Mucosa of descending colon (tissue), 3 donors: Measurements from ENCODE around the gene FSTL3. TPM values are rescaled to one million over a fixed set of nuclear protein-coding genes. Genes with fewer than 3 reads are reported as not detected.

Experiments used
- ATAC-seq: fragments of 200-7000 bp; cut with Tn5 transposase; one replicate; pipeline ENCODE4 v1.9.1; 2020; ENCODE audit warnings: mild to moderate bottlenecking, moderate library complexity
- DNase-seq, 3 donors: peaks; one replicate each; pipeline ENCODE4 v3.0.0-alpha.2; 2020
- H3K36me3 ChIP-seq: fragments of 200-600 bp; one replicate; pipeline ENCODE4 v1.8.0; 2021; ENCODE audit warnings: low read depth, mild to moderate bottlenecking
- H3K4me1 ChIP-seq: fragments of 200-600 bp; one replicate; pipeline ENCODE4 v1.8.0; 2021; ENCODE audit warnings: low read depth, mild to moderate bottlenecking
- H3K4me3 ChIP-seq: fragments of 200-600 bp; one replicate; pipeline ENCODE4 v1.8.0; 2021; ENCODE audit warnings: mild to moderate bottlenecking
- H3K9me3 ChIP-seq: fragments of 200-600 bp; one replicate; pipeline ENCODE4 v1.8.0; 2021; ENCODE audit warnings: mild to moderate bottlenecking
- intact Hi-C, 2 donors: fragments of 100-400 bp; cut with DNase I in 1 of 2; cut with micrococcal nuclease in 1 of 2; formaldehyde crosslinking; loops; one replicate each; pipeline versions ENCODE4 v1.11.0 to v1.11.1; 2022; cut with DNase I, micrococcal nuclease
- total RNA-seq, 3 donors: library from RNA; stranded (reverse); fragmentation: NEBNext Ultra II Directional in 2 of 3; extraction: Animal tissue kit (Norgen Biotek cat#: 25700) in 2 of 3; gene quantifications; one replicate each; pipeline versions ENCODE4 v1.2.1 to v1.2.4, GENCODE V29; 2021 to 2023
- TF ChIP-seq, protein P1 (sequence below): fragments of 200-600 bp; IDR thresholded peaks from one replicate; pipeline ENCODE4 v1.8.0; 2022; ENCODE audit warnings: antibody characterized with exemption, mild to moderate bottlenecking
- donor health status: DM: no; HTN: no; CAD: no; lungs with moderate emphysema.
- donor health status: DM: no; HTN: no; CAD: no.
- donor health status: DM: no; HTN: yes; CAD: no.

FSTL3 gene
- total RNA-seq, 3 donors from 2014 or later, result 2.6 to 25.0 (median 12.8) TPM

DNA sequence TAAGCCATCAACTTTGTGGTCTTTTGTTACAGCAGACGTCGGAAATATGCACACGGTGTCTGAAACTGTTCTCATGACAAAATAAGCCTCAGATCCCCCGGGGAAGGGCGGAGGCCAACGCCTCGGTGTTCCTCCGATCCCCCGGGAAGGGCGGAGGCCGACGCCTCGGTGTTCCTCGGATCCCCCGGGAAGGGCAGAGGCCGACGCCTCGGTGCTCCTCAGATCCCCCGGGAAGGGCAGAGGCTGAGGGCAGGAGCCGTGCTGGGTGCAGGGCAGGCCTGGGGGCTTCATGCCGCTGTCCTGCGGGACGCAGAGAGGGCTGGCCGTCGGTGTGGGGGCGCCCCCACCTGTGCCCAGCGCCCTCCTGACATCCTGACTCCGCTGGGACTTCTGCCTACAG lies 31.8 kb upstream of the FSTL3 start:
- TF ChIP-seq, protein P1, sequence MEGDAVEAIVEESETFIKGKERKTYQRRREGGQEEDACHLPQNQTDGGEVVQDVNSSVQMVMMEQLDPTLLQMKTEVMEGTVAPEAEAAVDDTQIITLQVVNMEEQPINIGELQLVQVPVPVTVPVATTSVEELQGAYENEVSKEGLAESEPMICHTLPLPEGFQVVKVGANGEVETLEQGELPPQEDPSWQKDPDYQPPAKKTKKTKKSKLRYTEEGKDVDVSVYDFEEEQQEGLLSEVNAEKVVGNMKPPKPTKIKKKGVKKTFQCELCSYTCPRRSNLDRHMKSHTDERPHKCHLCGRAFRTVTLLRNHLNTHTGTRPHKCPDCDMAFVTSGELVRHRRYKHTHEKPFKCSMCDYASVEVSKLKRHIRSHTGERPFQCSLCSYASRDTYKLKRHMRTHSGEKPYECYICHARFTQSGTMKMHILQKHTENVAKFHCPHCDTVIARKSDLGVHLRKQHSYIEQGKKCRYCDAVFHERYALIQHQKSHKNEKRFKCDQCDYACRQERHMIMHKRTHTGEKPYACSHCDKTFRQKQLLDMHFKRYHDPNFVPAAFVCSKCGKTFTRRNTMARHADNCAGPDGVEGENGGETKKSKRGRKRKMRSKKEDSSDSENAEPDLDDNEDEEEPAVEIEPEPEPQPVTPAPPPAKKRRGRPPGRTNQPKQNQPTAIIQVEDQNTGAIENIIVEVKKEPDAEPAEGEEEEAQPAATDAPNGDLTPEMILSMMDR, result no peak
- H3K9me3 ChIP-seq, result no peaks in the 10 kb centered on the region
- H3K4me1 ChIP-seq, result peaks cover 9% of the 10 kb centered on the region
- intact Hi-C loops, result no loop called here
- peaks cover 7% of the 10 kb centered on the region for H3K36me3 ChIP-seq
- no peak for DNase-seq
- H3K4me3 ChIP-seq, result no peak overlapping the region
- ATAC-seq, result no peak

GRCh38 chr19:644789-645188 lies 31.4 kb upstream of the FSTL3 start:
- intact Hi-C loops, result no loop called here
- H3K4me1 ChIP-seq, result peaks cover 7% of the 10 kb centered on the region
- ATAC-seq (no peak), DNase-seq (no peak)
- TF ChIP-seq, protein P1, result no peak
- peaks cover 7% of the 10 kb centered on the region for H3K36me3 ChIP-seq
- no peaks in the 10 kb centered on the region for H3K9me3 ChIP-seq
- H3K4me3 ChIP-seq, result no peak overlapping the region

GRCh38 chr19:645912-646778 lies 30.0 kb upstream of the FSTL3 start:
- DNase-seq, result no peak
- peaks cover 9% of the 10 kb centered on the region for H3K36me3 ChIP-seq
- no peak for ATAC-seq

DNA sequence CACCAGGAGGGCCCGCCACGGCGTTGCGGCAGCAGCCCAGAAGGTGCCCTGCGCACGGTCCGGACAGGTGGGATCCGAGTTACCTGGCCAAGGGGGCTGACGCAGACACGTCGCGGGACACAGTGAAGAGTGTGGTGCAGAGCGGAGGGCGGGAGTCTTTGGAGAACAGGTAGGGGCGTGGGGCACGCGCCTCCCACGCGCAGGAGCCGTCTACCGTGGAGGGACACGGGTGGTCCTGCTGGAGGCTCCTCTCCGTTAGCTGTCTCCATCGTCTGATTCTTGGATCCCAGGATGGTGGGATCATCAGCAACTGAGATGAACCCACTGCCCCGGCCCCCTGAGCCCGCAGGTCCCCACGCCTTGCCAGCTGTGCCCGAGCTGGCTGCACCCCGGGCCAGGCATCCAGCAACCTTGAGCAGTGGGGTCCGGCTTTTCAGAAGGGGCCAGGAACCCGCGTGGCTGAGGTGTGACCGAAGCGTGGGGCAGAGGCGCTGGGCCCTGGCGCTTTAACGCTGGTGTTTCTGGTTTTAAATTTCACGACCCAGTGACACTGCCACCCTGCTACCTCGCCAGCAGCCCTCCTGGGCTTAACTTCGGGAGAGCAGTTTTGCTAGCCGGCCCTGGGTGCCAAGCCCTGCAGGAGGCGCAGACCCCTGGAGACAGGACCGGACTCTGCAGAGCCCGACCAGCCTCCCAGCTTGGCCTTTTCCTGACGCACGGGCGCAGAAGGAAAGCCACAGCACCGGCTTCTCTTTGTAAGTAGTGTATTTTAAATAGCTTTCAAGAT lies 29.2 kb upstream of the FSTL3 start:
- ATAC-seq (no peak), DNase-seq (no peak)
- TF ChIP-seq, protein P1, result no peak
- no peak overlapping the region for H3K4me3 ChIP-seq
- H3K4me1 ChIP-seq, result no peaks in the 10 kb centered on the region
- H3K9me3 ChIP-seq, result no peaks in the 10 kb centered on the region
- H3K36me3 ChIP-seq, result peaks cover 11% of the 10 kb centered on the region
- intact Hi-C loops, result no loop called here

More at GRCh38 chr19:645912-646778, 30.0 kb upstream of the FSTL3 start:
- no peak overlapping the region for H3K4me3 ChIP-seq
- intact Hi-C loops, result no loop called here
- no peaks in the 10 kb centered on the region for H3K9me3 ChIP-seq
- H3K4me1 ChIP-seq, result no peaks in the 10 kb centered on the region
- TF ChIP-seq, protein P1, result no peak

DNA sequence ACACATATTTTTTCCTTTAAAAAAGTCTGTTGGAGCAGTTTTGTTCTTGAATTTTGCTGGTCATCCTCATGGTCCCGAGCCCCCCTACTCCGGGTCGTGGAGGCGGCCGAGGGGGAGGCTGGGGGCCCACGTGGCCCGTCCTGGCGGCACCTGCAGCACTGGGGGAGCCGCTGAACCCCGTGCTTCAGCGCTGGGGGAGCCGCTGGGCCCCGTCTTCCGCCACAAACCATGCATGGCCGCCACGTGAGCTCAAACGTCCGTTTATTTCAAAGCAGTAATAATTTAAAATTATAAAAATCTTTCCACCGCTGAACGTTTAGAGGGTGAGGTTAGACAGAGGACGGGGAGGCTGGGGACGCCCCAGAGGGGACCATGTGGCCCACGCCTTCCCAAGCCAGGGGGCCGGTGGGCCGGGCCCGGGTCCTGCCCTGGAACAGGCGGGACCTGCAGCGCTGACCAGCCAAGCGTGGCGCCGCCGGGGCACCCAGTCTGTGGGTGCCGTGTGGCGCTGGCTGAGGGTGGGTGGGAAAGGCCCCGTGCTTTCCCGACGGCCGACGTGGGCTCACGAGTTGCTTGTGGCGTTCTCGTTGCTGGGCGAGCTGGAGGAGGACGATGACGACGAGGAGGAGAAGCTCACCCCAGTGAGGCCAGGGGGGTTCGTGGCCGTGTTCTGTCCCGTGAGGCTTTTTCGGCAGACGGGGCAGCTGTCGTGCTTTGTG lies 28.5 kb upstream of the FSTL3 start:
- TF ChIP-seq, protein P1, result no peak
- ATAC-seq, result no peak
- Histone ChIP-seq H3K4me1 (no peaks in the 10 kb centered on the region), H3K4me3 (no peak overlapping the region), H3K9me3 (no peaks in the 10 kb centered on the region), H3K36me3 (peaks cover 11% of the 10 kb centered on the region)
- intact Hi-C loops, result no loop called here
- peak in 1 of 3 donors; percentile 52 for DNase-seq
